IMR-90 (cell line): ENCODE results near the gene SPTBN5. TPM values are rescaled to one million over a fixed set of nuclear protein-coding genes. Genes with fewer than 3 reads are reported as not detected.
A peak's percentile ranks its signal among the peaks of the same experiment; 100 is the strongest.

Source experiments
- ATAC-seq: fragments of 200-7000 bp; cut with Tn5 transposase; 2 replicates; pipeline ENCODE4 v1.9.1; 2020; ENCODE audit warnings: low read depth, mild to moderate bottlenecking, moderate library complexity
- BruUV-seq: library from RNA; stranded (reverse); fragments of 400-500 nt; replicated peaks from 2 replicates; lab custom pipeline; 2021; lab: Mats Ljungman, UMichigan
- CTCF ChIA-PET: fragments of 300-600 bp; formaldehyde crosslinking; extraction: SDS; loops from one replicate; lab custom pipeline; 2021; ENCODE audit warnings: antibody characterized with exemption; lab: Yijun Ruan, JAX
- POLR2A ChIA-PET: fragments of 300-600 bp; sonication (Branson Sonifier 250); formaldehyde crosslinking; loops from one replicate; lab custom pipeline; 2022; ENCODE audit warnings: antibody characterized with exemption; ENCODE audit not compliant: unreplicated experiment; lab: Charles Lee
- DNase-seq: peaks from one replicate; pipeline ENCODE4 v3.0.0; 2013
- H2AFZ ChIP-seq: replicated peaks from 2 replicates; pipeline ENCODE3; 2013; ENCODE audit warnings: low read length, mild to moderate bottlenecking; ENCODE audit not compliant: poor library complexity
- H2AK5ac ChIP-seq: 2 replicates; pipeline ENCODE4 v1.6.1; 2013; ENCODE audit warnings: low read depth, low read length, inconsistent platforms
- H2AK9ac ChIP-seq: replicated peaks from 2 replicates; pipeline ENCODE3; 2013; ENCODE audit warnings: mild to moderate bottlenecking, low read depth, low read length, moderate library complexity; ENCODE audit not compliant: poor library complexity
- H2BK120ac ChIP-seq: 2 replicates; pipeline ENCODE4 v1.6.1; 2013; ENCODE audit warnings: low read depth, low read length, inconsistent platforms
- H2BK15ac ChIP-seq: 3 replicates; pipeline ENCODE4 v1.6.1; 2013; ENCODE audit warnings: low read depth, low read length, inconsistent platforms
- H2BK20ac ChIP-seq: 2 replicates; pipeline ENCODE4 v1.6.1; 2013; ENCODE audit warnings: low read depth, mild to moderate bottlenecking, inconsistent platforms, low read length, moderate library complexity
- H2BK5ac ChIP-seq: 2 replicates; pipeline ENCODE4 v1.6.1; 2013; ENCODE audit warnings: mild to moderate bottlenecking, low read depth, low read length, inconsistent platforms; ENCODE audit not compliant: poor library complexity, severe bottlenecking
- H3K14ac ChIP-seq: replicated peaks from 2 replicates; pipeline ENCODE4 v1.6.1; 2013; ENCODE audit warnings: low read depth, low read length, inconsistent platforms
- H3K18ac ChIP-seq: 2 replicates; pipeline ENCODE4 v1.6.1; 2013; ENCODE audit warnings: low read depth, low read length, control low read depth
- H3K23ac ChIP-seq: 2 replicates; pipeline ENCODE4 v1.6.1; 2013; ENCODE audit warnings: low read depth, low read length, inconsistent platforms
- H3K27ac ChIP-seq: 2 replicates; pipeline ENCODE4 v1.5.1; 2013; ENCODE audit warnings: mild to moderate bottlenecking, control low read depth, low read length; ENCODE audit not compliant: insufficient read depth
- H3K27me3 ChIP-seq: 2 replicates; pipeline ENCODE4 v1.6.1; 2013; ENCODE audit warnings: low read length; ENCODE audit not compliant: control insufficient read depth, insufficient read depth
- H3K36me3 ChIP-seq: 2 replicates; pipeline ENCODE4 v1.6.1; 2013; ENCODE audit warnings: low read length, mixed read lengths; ENCODE audit not compliant: control insufficient read depth, insufficient read depth
- H3K4ac ChIP-seq: 2 replicates; pipeline ENCODE4 v1.6.1; 2013; ENCODE audit warnings: low read depth, low read length, inconsistent platforms
- H3K4me1 ChIP-seq: 2 replicates; pipeline ENCODE4 v1.6.1; 2013; ENCODE audit warnings: low read length, mixed read lengths; ENCODE audit not compliant: control insufficient read depth, insufficient read depth
- H3K4me2 ChIP-seq: 2 replicates; pipeline ENCODE4 v1.6.1; 2013; ENCODE audit warnings: low read depth, mild to moderate bottlenecking, control low read depth, low read length, moderate library complexity
- H3K4me3 ChIP-seq: 2 replicates; pipeline ENCODE4 v1.5.1; 2013; ENCODE audit warnings: low read depth, mild to moderate bottlenecking, control low read depth, low read length, moderate library complexity; ENCODE audit not compliant: insufficient read depth
- H3K56ac ChIP-seq: 2 replicates; pipeline ENCODE4 v1.6.1; 2013; ENCODE audit warnings: low read length, inconsistent platforms; ENCODE audit not compliant: insufficient read depth; ENCODE audit errors: extremely low read depth
- H3K79me1 ChIP-seq, 2 experiments: 2 replicates each; pipeline ENCODE4 v1.6.1; 2013; ENCODE audit warnings: low read length in 2 of 2, inconsistent platforms in 1 of 2, low read depth in 1 of 2
- H3K9ac ChIP-seq: 2 replicates; pipeline ENCODE4 v1.6.1; 2013; ENCODE audit warnings: low read depth, low read length, control low read depth
- H3K9me1 ChIP-seq: 2 replicates; pipeline ENCODE4 v1.6.1; 2013; ENCODE audit warnings: low read length, inconsistent platforms; ENCODE audit not compliant: insufficient read depth
- H3K9me3 ChIP-seq: 2 replicates; pipeline ENCODE4 v1.6.1; 2013; ENCODE audit warnings: low read length; ENCODE audit not compliant: control insufficient read depth, insufficient read depth
- H4K20me1 ChIP-seq: 2 replicates; pipeline ENCODE4 v1.6.1; 2013; ENCODE audit warnings: low read length, inconsistent platforms; ENCODE audit not compliant: insufficient read depth
- H4K5ac ChIP-seq: 2 replicates; pipeline ENCODE4 v1.6.1; 2013; ENCODE audit warnings: mild to moderate bottlenecking, low read depth, low read length, control low read depth
- H4K8ac ChIP-seq, 2 experiments: 2 replicates each; pipeline ENCODE4 v1.6.1; 2013; ENCODE audit warnings: low read depth in 2 of 2, low read length in 2 of 2, control low read depth in 1 of 2, inconsistent platforms in 1 of 2
- H4K91ac ChIP-seq: 2 replicates; pipeline ENCODE4 v1.6.1; 2013; ENCODE audit warnings: low read depth, low read length, inconsistent platforms; ENCODE audit not compliant: insufficient read depth
- FOS ChIP-seq: fragments of 150-350 bp; IDR thresholded peaks from 2 replicates; pipeline ENCODE4 v1.6.1; 2016; ENCODE audit warnings: low read depth, low read length
- NFE2L2 ChIP-seq: fragments of 150-350 bp; IDR thresholded peaks from 2 replicates; pipeline ENCODE4 v1.6.1; 2016; ENCODE audit warnings: low read depth, mild to moderate bottlenecking, low read length
- RAD21 ChIP-seq: IDR thresholded peaks from 2 replicates; pipeline ENCODE4 v1.6.1; 2012; ENCODE audit warnings: low read length, improper control_type of control experiment
- RCOR1 ChIP-seq: IDR thresholded peaks from 2 replicates; pipeline ENCODE4 v1.6.1; 2012; ENCODE audit warnings: mild to moderate bottlenecking, low read length, improper control_type of control experiment; ENCODE audit not compliant: insufficient replicate concordance
- WGBS, 2 experiments: methylation state at CpG; one replicate each; pipeline versions ENCODE4 v1.1.5 to v1.1.7; 2013; ENCODE audit warnings: missing lambda C conversion rate in 2 of 2; ENCODE audit not compliant: insufficient read length in 1 of 2; ENCODE audit errors: extremely low coverage in 2 of 2; 5-methylcytosine and 5-hydroxymethylcytosine counted together
- dilution Hi-C: fragments of 300-500 bp; cut with HindIII; formaldehyde crosslinking; loops from one replicate; pipeline ENCODE4 v1.14.3; 2018; ENCODE audit warnings: low sequenced_read_pairs; ENCODE audit not compliant: unreplicated experiment
- in situ Hi-C: fragments of 300-500 bp; cut with MboI; formaldehyde crosslinking; loops from 3 replicates; pipeline ENCODE4 v1.14.3; 2019; ENCODE audit warnings: low sequenced_read_pairs, inconsistent platforms, mixed read lengths
- intact Hi-C: fragments of 100-400 bp; cut with micrococcal nuclease; formaldehyde crosslinking; loops from 2 replicates; pipeline ENCODE4 v1.10.0; 2022
- polyA plus RNA-seq, 3 experiments: library from polyadenylated mRNA; depleted of rRNA; stranded (reverse); fragments of >200 nt; gene quantifications; 2 replicates each; pipeline ENCODE4 v1.2.3, GENCODE V29; 2012; ENCODE audit warnings: low replicate concordance in 1 of 3
- total RNA-seq: library from RNA; depleted of rRNA; stranded (reverse); fragments of >200 nt; gene quantifications from 2 replicates; pipeline ENCODE4 v1.2.3, GENCODE V29; 2012
- TF ChIP-seq, protein P1 (sequence below): conservative IDR thresholded peaks from 2 replicates; pipeline ENCODE4 v1.5.1; 2012; ENCODE audit warnings: mild to moderate bottlenecking, low read depth, low read length, improper control_type of control experiment

The SPTBN5 gene
- total and polyA plus RNA-seq, 2 of the 4 experiments (the other 2 are of a cell fraction) = under 0.01 to 0.38 TPM

DNA sequence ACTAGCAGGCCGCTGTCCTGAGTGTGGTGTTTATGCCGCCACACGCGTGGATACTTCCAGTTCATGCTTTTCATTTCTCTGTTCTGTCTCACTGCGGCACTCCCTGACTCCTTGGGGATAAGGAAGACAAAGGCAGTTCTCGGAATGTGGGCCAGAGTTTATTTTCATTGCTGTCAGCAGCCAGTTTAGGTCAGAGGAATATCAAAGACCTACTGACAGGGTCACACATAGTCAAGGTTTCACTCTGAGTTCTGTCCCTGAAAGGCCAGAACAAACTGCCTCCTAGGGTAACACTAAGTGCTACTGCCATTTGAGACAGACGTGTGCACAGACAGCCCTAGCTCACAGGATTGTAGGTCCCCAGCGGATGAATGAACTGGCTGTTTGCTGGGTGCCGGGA is 27.3 kb upstream of the SPTBN5 start:
- POLR2A ChIA-PET = no interaction called here
- peaks cover 24% of the 10 kb centered on the region for H4K20me1 ChIP-seq
- H3K56ac ChIP-seq = no peak overlapping the region
- no peak overlapping the region; the same call in 1 of the 2 replicates for H4K91ac ChIP-seq
- H3K14ac ChIP-seq = peak overlapping the region; percentile 24
- TF ChIP-seq NFE2L2 = no peak
- TF ChIP-seq, protein P1, sequence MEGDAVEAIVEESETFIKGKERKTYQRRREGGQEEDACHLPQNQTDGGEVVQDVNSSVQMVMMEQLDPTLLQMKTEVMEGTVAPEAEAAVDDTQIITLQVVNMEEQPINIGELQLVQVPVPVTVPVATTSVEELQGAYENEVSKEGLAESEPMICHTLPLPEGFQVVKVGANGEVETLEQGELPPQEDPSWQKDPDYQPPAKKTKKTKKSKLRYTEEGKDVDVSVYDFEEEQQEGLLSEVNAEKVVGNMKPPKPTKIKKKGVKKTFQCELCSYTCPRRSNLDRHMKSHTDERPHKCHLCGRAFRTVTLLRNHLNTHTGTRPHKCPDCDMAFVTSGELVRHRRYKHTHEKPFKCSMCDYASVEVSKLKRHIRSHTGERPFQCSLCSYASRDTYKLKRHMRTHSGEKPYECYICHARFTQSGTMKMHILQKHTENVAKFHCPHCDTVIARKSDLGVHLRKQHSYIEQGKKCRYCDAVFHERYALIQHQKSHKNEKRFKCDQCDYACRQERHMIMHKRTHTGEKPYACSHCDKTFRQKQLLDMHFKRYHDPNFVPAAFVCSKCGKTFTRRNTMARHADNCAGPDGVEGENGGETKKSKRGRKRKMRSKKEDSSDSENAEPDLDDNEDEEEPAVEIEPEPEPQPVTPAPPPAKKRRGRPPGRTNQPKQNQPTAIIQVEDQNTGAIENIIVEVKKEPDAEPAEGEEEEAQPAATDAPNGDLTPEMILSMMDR = no peak
- TF ChIP-seq RCOR1 = no peak
- TF ChIP-seq RAD21 = no peak
- no peak for TF ChIP-seq FOS
- intact Hi-C loops = no loop called here
- H2BK20ac ChIP-seq = peak overlapping the region; percentile 83; the same call in 1 of the 2 replicates
- no peak overlapping the region for H2AFZ ChIP-seq
- BruUV-seq = no TSS peak
- H3K9ac ChIP-seq = no peak overlapping the region
- no peak overlapping the region for H2BK5ac ChIP-seq
- DNase-seq (peak; percentile 43), ATAC-seq (peak; percentile 12; the same call in 1 of the 2 replicates)
- peak overlapping the region; percentile 58 for H3K4ac ChIP-seq
- H4K8ac ChIP-seq = peak overlapping the region in 1 of 2 experiments; percentile 24; a peak in 1 of 4 replicates
- WGBS, 2 experiments = 80% methylated on average over 2 of the region's 9 CpGs; no CpG with 5 or more reads in 1 of the 2 experiments
- H3K79me1 ChIP-seq = peaks cover 11 to 78% of the 10 kb centered on the region in 2 experiments
- peaks cover 22% of the 10 kb centered on the region for H3K4me1 ChIP-seq
- no peaks in the 10 kb centered on the region for H3K9me3 ChIP-seq
- peak overlapping the region; percentile 68; the same call in 1 of the 2 replicates for H3K23ac ChIP-seq
- H3K36me3 ChIP-seq = peaks cover 7% of the 10 kb centered on the region
- in situ Hi-C loops = no loop called here
- CTCF ChIA-PET = interaction anchor here (1.2 kb wide), 1 partner anchor 9 kb away, joined by 3 read pairs; no protein-coding TSS in a partner anchor
- peak overlapping the region; percentile 30; the same call in 1 of the 2 replicates for H2AK5ac ChIP-seq
- H3K27ac ChIP-seq = no peak overlapping the region
- no peak overlapping the region for H3K18ac ChIP-seq
- no peaks in the 10 kb centered on the region for H3K27me3 ChIP-seq
- H2AK9ac ChIP-seq = no peak overlapping the region
- no peak overlapping the region for H2BK15ac ChIP-seq
- peak overlapping the region; percentile 64; the same call in 1 of the 2 replicates for H2BK120ac ChIP-seq
- H3K4me3 ChIP-seq = no peak overlapping the region
- peaks cover 36% of the 10 kb centered on the region for H3K9me1 ChIP-seq
- peak overlapping the region; percentile 6; the same call in 1 of the 2 replicates for H3K4me2 ChIP-seq
- dilution Hi-C loops = no loop called here
- H4K5ac ChIP-seq = no peak overlapping the region
